ENCODE results near the gene ST3GAL4.
A peak's percentile ranks its signal among the peaks of the same experiment; 100 is the strongest.
"Not testable (repeated sequence)": the region's sequence is repeated elsewhere in the genome, so short reads cannot be mapped to it uniquely, and the experiment has no call there.

ST3GAL4 gene

DNA sequence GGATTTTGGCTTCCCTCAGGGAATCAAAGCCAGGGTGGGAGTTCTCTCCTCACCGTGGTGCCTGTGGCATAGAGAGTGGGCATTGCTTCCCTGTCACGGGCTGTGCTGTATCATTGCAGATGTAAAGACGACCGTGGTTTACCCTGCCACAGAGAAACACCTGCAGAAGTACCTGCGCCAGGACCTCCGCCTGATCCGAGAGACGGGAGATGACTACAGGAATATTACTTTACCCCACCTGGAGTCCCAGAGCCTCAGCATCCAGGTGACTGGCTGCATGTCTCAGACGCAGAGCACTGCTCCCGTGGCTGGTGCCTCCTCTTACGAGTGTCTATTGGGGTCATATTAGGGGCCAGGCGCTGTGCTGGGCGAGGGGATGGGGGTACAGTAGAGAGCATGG is 24.2 kb upstream of the ST3GAL4 start:
- DNase-seq, result no peak

GRCh38 chr11:126332221-126332711 is 23.2 kb upstream of the ST3GAL4 start:
- DNase-seq, result no peak

- no peak for DNase-seq
These were observed 22.3 kb upstream of the ST3GAL4 start for GRCh38 chr11:126333142-126333541.

DNA sequence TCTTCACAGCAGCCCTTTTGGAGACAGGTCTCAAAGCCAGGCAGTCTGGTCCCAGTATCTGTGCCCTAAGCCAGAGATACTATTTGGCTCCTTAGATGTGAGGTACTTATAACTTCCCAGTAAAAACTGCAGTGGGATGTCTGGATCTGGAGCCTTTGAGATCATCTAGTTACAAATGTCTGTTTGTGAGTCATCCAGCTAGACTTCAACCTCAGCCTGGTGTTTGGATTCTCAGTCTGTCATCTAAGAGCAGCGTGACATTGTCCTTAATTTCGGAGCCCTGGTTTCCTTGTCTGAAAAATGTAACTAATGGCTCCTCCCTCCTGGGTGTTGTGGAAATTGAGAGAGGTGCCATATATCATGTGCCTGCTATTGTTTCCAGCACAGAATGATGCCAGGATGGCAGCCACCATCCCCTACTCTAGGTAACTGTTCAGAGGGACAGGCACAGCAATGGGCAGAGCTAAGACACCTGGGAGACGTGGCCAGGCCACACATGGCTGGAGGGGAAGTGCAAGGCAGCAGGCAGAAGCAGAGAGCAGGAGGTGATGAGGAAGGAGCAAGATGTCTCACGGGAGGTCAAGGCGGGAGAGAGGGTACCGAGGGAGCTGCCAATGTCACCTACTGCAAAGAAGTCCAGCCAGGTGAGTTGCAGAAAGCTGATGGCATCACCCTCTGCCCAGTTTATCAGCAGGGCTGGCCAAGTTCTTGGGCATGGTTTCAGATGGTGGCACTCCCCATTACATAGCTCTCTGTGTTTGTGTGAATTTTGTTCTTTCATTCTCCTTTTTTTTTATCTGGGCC is 20.6 kb upstream of the ST3GAL4 start:
- no peak for DNase-seq

- no peak for DNase-seq
These were observed 20.1 kb upstream of the ST3GAL4 start for GRCh38 chr11:126335463-126335760.

DNA sequence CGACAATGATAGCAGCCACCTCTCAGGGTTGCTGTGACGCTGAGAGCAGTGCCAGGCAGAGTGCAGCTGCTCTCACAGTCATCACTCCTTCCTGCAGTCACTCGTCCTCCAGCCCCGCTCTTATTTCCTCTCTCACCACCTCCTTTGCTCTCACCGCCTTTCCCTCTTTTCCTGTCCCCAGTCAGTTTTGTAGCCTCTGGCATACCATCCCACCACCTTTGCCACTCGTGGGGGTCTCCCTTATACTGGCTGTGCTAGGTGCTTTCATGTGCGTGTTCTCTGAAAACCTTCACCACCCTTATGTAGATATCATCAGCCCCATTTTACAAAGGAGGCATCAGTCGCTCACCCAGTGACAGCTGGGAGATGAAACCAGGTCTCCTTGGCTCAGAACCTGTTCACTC is 19.3 kb upstream of the ST3GAL4 start:
- no peak for DNase-seq

DNA sequence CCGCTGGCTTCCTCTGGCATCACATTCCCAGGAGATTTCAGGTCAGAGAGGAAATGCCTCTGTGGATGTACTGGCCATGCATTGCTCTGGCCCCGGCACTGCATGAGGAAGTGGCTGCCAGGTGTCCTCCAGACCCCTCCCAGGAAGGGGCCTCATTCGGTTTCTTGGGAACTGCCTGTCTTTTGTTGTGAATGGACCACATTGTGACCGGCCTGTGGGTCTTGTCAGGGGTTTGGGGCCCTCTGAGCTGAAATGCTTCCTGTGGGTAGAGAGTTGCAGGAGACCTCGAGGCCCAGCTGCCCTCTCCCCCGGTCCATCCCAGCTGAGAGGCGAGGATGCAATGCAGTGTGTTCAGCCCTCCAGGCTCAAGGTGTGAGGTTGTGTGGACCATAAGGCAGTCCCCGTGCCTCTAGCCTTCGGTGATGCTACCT is 18.8 kb upstream of the ST3GAL4 start:
- DNase-seq, result no peak

- no peak for DNase-seq
These were observed 18.4 kb upstream of the ST3GAL4 start for GRCh38 chr11:126337126-126337473.

GRCh38 chr11:126337474-126338241 is 17.8 kb upstream of the ST3GAL4 start:
- DNase-seq, result no peak

DNA sequence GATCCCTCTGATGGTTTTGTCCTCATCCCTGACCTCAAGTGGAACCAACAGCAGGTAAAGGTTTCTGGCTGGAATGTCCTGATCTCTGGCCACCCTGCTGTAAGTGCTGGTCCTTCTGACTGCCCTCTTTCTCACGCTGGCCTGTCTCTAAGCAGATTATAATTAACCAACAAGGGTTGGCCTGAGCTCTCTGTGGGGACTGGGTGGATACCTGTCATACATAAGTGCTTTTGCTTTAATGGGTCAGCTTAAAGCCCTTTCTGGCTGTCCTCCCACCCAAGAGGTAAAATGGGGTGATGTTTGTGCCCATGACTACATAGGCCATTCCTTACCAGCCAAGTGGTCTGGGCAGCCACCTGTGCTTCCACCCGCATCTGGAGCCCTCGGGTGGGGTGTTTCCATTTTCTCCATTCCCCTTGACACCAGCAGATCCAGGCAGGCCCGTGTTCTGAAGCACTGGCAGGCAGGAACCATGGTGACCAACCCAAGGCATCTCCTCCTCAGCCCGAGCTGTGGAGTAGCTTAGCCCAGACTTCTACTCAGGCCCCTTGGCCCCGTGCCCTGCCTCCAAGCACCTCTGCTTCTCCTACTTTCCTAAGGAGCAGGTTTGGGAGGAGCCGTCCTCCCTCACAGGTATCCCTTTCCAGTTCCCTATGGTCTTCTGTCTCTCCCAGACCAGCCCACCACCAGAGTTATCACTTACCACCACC is 17.0 kb upstream of the ST3GAL4 start:
- DNase-seq, result no peak

DNA sequence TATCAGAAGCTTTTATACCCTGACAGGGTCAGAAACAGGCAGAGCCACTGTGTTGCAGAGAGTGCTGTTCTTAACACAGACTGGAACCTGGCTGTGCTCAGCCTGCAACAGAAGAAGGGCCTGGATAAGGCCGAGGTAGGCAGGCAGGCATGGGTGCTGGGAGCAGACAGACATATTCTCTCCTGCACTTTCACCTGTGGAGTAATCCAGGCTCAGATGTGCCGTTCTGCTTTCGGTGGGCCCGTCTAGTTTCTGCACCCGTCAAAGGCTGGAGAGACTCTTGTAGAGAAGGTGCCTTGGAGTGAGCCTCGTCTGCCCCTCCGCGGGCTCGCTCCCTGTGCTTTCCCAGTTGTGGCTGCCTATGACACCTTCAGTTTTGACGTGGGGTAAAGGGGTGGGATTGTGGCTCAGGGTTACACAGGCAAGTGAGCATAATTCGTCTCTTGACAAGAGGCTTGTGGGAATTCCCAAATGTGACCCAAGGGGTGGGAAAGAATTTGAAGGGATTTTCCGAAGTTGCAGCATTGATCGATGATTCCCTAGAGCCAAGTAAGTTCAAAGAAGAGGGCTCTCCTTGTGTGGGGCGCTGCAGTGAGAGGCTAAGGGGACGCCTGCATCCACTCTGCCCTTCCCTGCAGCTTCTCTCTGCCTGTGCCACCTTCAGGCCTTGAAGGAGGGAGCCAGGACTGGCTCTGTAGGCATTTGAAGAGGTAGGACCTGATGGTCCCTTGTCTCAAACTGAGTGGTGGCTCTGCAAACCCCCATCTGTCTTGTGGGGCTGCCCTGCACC is 16.2 kb upstream of the ST3GAL4 start:
- no peak for DNase-seq

DNA sequence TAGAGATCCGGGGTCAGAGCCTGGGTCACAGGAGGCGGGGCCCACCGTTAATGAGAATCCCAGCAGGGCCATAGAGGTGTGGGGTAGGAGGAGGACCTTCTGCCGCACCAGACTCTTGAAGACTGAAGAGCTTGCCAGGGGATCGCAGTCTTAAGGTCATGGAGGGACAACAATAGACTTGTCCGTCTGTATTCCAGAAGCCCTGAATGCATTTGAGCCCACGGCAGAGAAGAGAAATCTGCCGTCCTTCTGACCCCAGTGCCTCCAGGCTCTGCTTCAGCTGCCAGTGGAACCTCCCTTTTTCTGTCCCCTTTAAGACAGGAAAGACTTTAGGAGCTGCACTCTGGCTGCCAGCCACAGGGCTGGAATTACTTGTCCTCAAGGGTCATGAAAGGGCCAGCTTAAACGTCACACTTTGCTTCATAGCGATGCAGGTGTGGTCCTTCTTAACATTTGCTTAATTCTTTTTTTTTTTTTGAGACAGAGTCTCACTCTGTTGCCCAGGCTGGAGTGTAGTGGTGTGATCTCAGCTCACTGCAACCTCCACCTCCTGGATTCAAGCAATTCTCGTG is 15.5 kb upstream of the ST3GAL4 start:
- DNase-seq, result no peak

- no peak for DNase-seq
These were observed 14.4 kb upstream of the ST3GAL4 start for GRCh38 chr11:126340960-126341606.

DNA sequence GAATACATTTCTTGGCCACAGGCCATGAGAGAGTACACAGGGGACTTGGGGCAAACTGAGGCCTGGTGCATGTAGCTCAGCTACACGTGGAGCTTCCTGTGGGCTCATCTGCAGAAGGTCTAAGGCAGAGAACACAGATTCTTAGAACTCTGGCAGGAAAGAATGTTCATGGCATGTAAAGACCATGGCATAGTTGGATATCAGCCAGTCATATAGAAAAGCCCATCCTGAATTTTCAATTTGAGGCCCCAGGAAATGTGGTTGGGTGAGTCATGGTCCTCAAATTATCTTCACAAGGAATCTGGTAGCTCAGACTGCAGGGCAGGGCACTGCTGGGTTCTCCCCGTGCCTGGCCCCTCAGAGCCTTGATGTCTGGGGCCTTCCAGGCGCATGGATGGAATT is 13.7 kb upstream of the ST3GAL4 start:
- no peak for DNase-seq

DNA sequence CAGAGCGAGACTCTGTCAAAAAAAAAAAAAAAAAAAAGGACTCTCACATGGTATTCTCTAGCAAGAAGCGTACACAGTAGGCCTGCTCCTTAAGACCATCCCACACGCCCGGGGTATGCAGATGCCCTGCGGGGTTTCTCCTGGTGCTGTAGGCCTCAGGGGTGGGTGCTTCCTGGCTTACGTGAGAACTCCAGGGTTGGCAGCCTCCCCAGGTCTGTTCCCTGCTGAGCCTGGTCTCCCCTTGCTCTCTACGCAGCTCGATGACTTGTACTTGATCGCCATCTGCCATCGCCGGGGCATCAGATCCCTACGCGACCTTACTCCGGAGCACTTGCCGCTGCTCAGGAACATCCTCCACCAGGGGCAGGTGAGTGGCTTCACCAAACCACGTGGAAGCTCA is 12.4 kb upstream of the ST3GAL4 start:
- peak in 1 of 2 experiments; percentile 37 for DNase-seq

- no peak for DNase-seq
These were observed 11.1 kb upstream of the ST3GAL4 start for GRCh38 chr11:126344141-126345080.

DNA sequence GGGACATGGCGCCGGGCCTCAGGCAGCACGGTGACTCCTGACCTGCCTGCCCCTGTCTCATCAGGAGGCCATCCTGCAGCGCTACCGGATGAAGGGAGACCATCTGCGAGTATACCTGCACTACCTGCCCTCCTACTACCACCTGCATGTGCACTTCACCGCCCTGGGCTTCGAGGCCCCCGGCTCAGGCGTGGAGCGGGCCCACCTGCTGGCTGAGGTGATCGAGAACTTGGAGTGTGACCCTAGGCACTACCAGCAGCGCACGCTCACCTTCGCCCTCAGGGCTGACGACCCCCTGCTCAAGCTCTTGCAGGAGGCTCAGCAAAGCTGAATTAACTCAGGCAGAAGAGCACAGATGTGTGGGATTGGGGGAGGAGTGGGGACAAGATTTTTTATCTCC is 10.2 kb upstream of the ST3GAL4 start:
- no peak for DNase-seq

DNA sequence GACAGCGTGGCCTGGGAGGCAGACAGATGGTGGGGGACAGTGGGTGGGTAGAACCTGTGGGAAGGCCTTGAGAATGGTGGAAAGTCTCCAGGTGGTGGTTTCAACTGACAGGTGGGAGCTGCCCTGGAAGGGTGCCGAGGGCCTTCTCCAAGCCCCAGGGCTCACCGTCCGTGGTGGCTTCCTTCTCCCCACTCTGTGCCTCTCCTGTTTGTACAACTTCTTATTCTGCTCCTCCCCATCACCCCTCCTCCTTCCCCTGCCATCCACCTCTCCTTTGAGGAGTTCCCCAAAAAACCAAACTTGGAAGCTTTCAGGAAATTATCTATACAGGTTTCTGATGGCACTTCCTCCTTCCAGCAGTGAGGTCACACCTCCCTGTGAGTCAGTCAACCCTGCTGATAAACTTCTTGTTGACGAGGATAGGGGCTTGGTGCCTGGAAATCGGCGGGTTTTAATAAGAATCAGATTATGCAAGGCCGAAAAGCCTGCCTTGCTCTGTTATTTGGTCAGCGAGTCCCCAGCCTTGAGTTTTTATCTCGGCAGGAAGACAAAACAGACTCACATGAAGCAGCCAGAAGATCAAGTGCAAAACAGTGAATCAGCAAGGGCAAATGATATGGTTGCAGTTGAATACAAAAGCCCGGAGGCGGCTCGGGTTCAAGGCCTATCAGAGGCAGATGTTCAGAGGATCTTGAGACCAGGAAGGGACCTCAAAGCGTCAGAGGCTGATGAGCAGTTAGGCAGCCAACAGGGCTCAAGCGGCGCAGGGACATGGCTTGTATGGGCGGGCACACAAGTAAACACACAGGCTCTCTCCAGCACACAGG is 9.5 kb upstream of the ST3GAL4 start:
- no peak for DNase-seq

DNA sequence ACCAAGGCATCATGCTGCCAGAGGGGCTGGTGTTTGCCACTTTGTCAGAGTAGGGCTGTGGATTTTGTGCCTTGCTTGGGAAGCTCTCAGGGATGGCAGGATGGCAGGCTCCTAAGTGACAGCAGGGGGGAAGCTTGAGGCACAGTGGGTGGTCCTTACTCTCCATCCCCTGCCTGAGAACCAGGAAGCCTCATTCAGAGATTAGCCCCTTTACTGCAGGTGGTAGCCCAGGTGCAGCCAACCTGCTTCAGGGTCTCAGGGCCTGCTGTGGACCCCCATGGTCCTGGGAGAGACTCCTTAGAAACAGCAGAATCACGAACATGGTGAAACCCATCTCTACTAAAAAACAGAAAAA is 8.9 kb upstream of the ST3GAL4 start:
- no peak for DNase-seq

DNA sequence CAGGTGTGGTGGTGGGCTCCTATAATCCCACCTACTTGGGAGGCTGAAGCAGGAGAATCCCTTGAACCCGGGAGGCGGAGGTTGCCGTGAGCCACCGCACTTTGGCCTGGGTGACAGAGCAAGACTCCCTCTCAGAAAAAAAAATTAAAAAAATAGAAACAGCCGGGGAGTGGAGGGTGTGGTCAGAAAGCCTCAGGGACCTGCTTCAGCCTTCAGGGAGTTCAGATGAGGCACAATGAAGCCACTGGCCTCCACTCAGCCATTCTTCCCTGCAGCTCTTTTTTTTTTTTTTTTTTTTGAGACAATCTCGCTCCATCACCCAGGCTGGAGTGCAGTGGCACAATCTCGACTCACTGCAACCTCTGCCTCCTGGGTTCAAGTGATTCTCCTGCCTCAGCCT is 8.5 kb upstream of the ST3GAL4 start:
- not testable (repeated sequence) for DNase-seq
